ENCODE results near the gene TMEM245.

Gene TMEM245

DNA sequence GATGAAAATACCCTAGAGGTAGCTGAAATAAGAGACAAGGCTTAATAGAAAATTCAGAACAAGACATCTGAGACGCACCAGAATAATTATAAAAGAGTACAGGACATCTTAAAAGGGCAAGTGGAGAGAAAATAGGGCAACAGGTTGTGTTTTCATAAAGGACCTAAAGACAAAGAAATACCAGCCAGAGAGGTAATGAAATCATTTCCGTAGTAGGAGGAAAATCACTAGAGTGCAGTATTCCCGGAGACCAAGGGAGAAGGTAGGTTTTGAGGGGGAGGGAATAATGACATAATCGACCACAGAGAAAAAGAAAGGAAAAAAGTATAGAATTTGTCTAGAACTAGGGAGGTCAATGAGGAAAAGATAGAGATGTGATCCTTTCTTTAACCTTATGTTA lies 80.2 kb downstream of the TMEM245 start:
- TF ChIP-seq, protein P1, sequence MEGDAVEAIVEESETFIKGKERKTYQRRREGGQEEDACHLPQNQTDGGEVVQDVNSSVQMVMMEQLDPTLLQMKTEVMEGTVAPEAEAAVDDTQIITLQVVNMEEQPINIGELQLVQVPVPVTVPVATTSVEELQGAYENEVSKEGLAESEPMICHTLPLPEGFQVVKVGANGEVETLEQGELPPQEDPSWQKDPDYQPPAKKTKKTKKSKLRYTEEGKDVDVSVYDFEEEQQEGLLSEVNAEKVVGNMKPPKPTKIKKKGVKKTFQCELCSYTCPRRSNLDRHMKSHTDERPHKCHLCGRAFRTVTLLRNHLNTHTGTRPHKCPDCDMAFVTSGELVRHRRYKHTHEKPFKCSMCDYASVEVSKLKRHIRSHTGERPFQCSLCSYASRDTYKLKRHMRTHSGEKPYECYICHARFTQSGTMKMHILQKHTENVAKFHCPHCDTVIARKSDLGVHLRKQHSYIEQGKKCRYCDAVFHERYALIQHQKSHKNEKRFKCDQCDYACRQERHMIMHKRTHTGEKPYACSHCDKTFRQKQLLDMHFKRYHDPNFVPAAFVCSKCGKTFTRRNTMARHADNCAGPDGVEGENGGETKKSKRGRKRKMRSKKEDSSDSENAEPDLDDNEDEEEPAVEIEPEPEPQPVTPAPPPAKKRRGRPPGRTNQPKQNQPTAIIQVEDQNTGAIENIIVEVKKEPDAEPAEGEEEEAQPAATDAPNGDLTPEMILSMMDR (IDR thresholded peaks at IDR 0.05) = no peak
- Histone ChIP-seq H3K4me3 (no peak overlapping the region), H3K27ac (no peak overlapping the region)
- no peak for DNase-seq (ENCODE audit: low spot score)

DNA sequence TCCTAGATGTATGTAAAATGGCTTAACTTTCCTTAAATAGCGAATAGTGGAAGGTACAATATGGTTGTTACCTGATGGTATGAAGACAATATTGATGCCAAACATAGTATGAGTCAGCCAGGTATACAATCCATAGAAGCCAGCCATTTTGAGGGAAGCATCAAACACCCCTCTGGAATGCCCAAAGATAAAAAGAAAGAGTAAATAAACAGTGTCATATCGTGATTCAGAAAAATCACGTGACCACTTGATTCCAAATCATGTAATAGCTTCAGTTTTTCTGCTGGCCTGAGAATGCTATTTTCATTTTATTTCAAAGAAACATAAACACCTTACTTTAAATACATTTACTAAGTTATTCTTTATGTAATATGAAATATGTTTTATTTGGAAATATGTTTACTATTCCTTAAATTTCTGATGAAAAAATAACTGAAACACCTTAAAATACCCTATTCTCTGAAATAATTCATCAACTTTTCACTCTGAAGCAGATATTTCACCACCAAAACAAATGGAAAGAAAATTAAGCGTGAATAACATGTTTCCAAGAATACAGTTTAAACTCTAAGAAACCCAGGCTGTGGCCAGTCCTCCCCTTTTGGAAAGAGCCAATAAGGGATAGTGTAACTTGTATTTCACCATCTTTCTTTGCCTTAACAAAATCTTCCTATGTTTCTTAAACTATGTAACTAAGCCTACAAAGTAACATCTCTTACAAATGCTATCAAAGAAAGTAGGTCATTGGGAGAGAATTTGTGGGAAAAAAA lies 81.6 kb downstream of the TMEM245 start:
- no peak overlapping the region for H3K27ac ChIP-seq
- H3K4me3 ChIP-seq = no peak overlapping the region
- TF ChIP-seq, protein P1 (IDR thresholded peaks at IDR 0.05) = no peak
- DNase-seq (ENCODE audit: low spot score) = no peak

DNA sequence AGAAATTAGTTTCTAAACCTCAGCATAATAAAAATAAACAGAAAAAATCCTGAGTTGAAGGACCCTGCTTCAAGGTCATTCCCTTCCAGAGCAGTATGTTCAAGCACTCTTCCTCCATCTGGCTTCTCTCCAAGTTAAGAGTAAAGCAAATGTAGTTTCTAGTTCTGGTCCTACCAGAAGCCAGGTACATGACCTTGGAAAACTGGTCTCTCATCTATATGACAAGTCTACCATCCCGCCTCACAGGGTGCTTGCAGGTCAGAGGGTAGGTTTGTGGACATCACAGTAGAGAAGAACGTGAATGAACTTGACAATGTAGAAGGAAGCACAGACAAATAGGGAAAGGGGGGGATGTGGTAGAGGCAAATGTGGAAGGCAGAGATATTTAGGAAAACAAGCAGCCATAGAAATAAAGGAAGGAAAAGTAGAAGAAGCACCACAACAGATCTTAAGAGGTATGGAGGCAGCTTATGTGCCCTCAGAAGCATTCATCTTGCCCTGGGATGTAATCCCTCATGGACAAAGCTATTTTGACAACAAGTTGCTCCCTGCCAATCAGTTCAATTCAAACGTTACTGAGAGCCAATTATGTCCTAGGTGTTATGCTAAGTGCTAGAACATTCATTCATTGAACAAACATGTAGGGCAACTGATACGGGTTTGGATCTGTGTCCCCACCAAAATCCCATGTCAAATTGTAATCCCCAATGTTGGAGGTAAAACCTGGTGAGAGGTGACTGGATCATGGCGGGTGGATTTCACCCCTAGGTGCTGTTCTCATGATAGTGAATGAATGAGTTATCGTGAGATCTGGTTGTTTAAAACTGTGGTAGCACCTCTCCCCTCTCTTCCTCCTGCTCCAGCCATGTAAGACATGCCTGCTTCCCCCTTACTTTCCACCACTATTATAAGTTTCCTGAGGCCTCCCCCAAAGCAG lies 82.7 kb downstream of the TMEM245 start:
- H3K27ac ChIP-seq = peak overlapping the region in 1 of 2 donors; percentile 58
- TF ChIP-seq, protein P1 (IDR thresholded peaks at IDR 0.05) = no peak

DNA sequence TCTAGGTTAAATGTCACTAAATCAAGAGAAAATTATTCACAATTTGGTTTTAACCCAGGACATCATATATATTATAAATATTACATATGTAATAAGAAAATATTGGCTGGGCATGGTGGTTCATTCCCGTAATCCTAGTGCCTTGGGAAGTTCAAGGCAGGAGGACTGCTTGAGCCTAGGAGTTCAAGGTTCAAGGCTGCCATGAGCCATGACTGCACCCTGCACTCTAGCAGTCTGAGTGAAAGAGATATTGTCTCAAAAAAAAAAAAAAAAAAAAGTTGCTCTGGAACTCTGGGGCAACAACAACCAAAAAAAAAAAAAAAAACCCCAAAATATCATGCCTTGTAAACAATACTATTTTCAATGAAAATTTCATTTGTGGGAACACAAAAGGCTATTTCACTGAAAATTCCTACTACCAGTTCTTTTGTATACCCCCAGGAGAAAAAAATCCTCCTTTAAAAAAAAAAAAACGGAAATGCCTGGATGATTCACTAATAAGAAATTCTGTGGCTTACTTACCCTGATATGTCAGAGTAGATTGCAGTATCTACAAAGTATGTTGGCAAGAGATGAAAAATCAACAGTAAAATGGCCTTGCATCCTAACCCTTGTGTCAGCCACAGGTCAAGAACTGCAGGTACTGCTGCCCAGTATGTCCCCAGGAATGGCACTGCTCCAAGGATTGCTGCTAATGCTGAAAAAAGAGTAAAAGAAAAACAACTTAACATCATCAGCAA lies 83.9 kb downstream of the TMEM245 start:
- DNase-seq (ENCODE audit: low spot score) = no peak

More for the DNA sequence above, 82.7 kb downstream of the TMEM245 start:
- no peak overlapping the region for H3K4me3 ChIP-seq
- no peak for DNase-seq (ENCODE audit: low spot score)

DNA sequence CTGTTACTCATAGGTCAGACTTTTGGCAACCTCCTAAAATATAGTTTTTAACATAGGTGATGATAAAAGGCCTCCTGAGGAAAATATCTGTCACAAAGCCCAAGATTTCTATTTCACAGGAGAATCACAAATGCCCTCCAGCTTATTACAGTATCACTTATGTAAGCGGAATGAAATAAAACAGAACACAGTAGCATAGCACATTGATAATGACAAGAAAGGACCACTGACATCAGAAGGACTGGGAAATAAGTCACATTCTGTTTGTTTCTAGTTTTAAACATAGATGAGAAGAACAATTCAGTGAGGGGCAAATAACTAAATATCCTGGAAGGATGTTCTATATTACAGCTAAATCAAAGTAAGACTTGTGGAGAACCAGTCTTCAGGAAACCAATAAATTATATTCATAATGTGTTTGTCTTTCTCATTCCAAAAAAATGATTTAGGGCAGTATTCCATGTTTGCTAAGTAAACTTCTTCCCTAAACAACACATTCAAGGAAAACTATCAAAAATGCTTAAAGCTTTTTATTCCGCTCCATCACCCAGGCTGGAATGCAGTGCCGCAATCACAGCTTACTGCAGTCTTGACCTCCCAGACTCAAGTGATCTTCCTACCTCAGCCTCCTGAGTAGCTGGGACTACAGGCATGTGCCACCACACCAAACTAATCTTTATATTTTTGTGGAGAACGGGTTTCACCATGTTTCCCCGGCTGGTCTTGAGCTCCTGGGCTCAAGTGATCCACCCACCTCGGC lies 85.6 kb downstream of the TMEM245 start:
- TF ChIP-seq, protein P1 (IDR thresholded peaks at IDR 0.05) = no peak
- H3K4me3 ChIP-seq = no peak overlapping the region
- H3K27ac ChIP-seq = no peak overlapping the region
- DNase-seq (ENCODE audit: low spot score) = no peak

More for the DNA sequence above, 83.9 kb downstream of the TMEM245 start:
- TF ChIP-seq, protein P1 (IDR thresholded peaks at IDR 0.05) = no peak
- no peak overlapping the region for H3K4me3 ChIP-seq
- peak overlapping the region in 1 of 2 donors; percentile 58 for H3K27ac ChIP-seq

DNA sequence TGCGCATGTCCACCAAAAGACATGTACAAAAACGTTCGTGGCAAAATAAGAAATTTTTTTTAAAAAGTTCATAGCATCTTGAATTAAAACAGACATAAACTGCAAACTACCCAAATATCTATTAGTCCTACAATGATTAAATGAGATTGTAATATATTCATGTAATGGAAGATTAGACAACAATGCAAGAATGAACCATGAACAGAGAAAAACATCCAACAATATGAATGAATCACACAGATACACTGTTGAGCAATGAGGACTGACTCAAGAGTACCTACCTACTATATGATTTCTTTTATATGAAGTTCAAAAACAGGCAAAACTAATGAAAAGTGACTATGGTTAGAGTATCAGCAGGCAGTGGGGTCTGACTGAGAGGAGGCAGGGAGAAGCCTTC lies 88.5 kb downstream of the TMEM245 start:
- Histone ChIP-seq H3K4me3 (no peak overlapping the region), H3K27ac (no peak overlapping the region)
- TF ChIP-seq, protein P1 (IDR thresholded peaks at IDR 0.05) = no peak
- DNase-seq (ENCODE audit: low spot score) = no peak
